Spleen (tissue), 13 donors: ENCODE measurements around the gene IL1B. TPM values are rescaled to one million over a fixed set of nuclear protein-coding genes. Genes with fewer than 3 reads are reported as not detected.

Source experiments
- DNase-seq: peaks from one replicate; pipeline ENCODE4 v3.0.0-alpha.2; 2020
- H3K27ac ChIP-seq, 8 donors: fragments of 200-600 bp; sonication (generic) in 7 of 8; 1 replicate in 4 of 8; 2 replicates in 4 of 8; pipeline versions ENCODE4 v1.5.0 to v1.8.0; 2016 to 2021; ENCODE audit warnings: inconsistent platforms in 4 of 8, mild to moderate bottlenecking in 4 of 8, moderate library complexity in 1 of 8
- H3K27me3 ChIP-seq, 7 donors: fragments of 200-600 bp; sonication (generic) in 6 of 7; replicated peaks in 1 of 7; 1 replicate in 4 of 7; 2 replicates in 3 of 7; pipeline versions ENCODE4 v1.5.0 to v1.8.0; 2016 to 2021; ENCODE audit warnings: inconsistent platforms in 3 of 7, mild to moderate bottlenecking in 1 of 7
- H3K36me3 ChIP-seq, 6 donors: fragments of 200-600 bp; sonication (generic) in 5 of 6; 1 replicate in 4 of 6; 2 replicates in 2 of 6; pipeline versions ENCODE4 v1.5.0 to v1.8.0; 2016 to 2021; ENCODE audit warnings: inconsistent platforms in 2 of 6
- H3K4me1 ChIP-seq, 6 donors: fragments of 200-600 bp; sonication (generic) in 5 of 6; 1 replicate in 3 of 6; 2 replicates in 3 of 6; pipeline versions ENCODE4 v1.5.0 to v1.8.0; 2016 to 2021; ENCODE audit warnings: inconsistent platforms in 3 of 6
- H3K4me3 ChIP-seq, 8 donors: fragments of 200-600 bp; sonication (generic) in 7 of 8; 1 replicate in 4 of 8; 2 replicates in 4 of 8; pipeline versions ENCODE4 v1.5.0 to v1.8.0; 2016 to 2021; ENCODE audit warnings: inconsistent platforms in 4 of 8, mild to moderate bottlenecking in 4 of 8, moderate library complexity in 2 of 8
- H3K9me3 ChIP-seq, 8 donors: fragments of 200-600 bp; sonication (generic) in 7 of 8; 1 replicate in 4 of 8; 2 replicates in 4 of 8; pipeline versions ENCODE4 v1.5.0 to v1.8.0; 2016 to 2021; ENCODE audit warnings: inconsistent platforms in 4 of 8
- POLR2A ChIP-seq, 3 donors: fragments of 450-650 bp; IDR thresholded peaks; one replicate each; pipeline ENCODE4 v1.5.1; 2017; ENCODE audit warnings: antibody characterized with exemption in 3 of 3, mild to moderate bottlenecking in 1 of 3
- POLR2AphosphoS5 ChIP-seq, 3 donors: sonication (generic); formaldehyde crosslinking; IDR thresholded peaks; one replicate each; pipeline ENCODE4 v1.5.1; 2017; ENCODE audit warnings: antibody characterized with exemption in 3 of 3
- WGBS, 5 donors: extraction: QIAGEN DNeasy Blood & Tissue Kit in 3 of 5; methylation state at CpG; one replicate each; pipeline versions ENCODE4 v1.1.5 to v1.1.7; 2013 to 2018; 5-methylcytosine and 5-hydroxymethylcytosine counted together
- intact Hi-C: fragments of 100-400 bp; cut with DNase I; formaldehyde crosslinking; loops from one replicate; pipeline ENCODE4 v1.15.0; 2023; ENCODE audit warnings: low total_unique reads
- long read RNA-seq, 2 donors: transcript quantifications; one replicate each; lab custom pipeline, GENCODE V29; 2026
- polyA plus RNA-seq, 3 donors: library from polyadenylated mRNA; stranded (reverse); fragments of 200-250 nt; gene quantifications; one replicate each; pipeline ENCODE4 v1.2.1, GENCODE V29; 2013
- total RNA-seq, 7 donors: library from RNA; depleted of rRNA in 3 of 7; stranded (reverse); fragments of >200 nt in 3 of 7; fragmentation: NEBNext Ultra II Directional in 4 of 7; extraction: Animal tissue kit (Norgen Biotek cat#: 25700) in 4 of 7; gene quantifications; one replicate each; pipeline versions ENCODE4 v1.1.0 to v1.2.1, GENCODE V29; 2016 to 2021
- TF ChIP-seq, protein P1 (sequence below), 11 experiments: fragments of 200-600 bp in 7 of 11; fragments of 450-650 bp in 4 of 11; sonication (generic) in 4 of 11; IDR thresholded peaks in 8 of 11; conservative IDR thresholded peaks in 3 of 11; 1 replicate in 7 of 11; 2 replicates in 4 of 11; pipeline versions ENCODE4 v1.4.0 to v1.8.0; 2016 to 2021; ENCODE audit warnings: antibody characterized with exemption in 11 of 11, inconsistent platforms in 4 of 11, mild to moderate bottlenecking in 1 of 11
- donor health status: healthy with polysubstance abuse.
- donor health status: DM: no; HTN: no; CAD: no; lungs with moderate emphysema.
- donor health status: DM: no; HTN: no; CAD: no.
- donor health status: Bipolar disorder and iron deficiency.
- donor health status: healthy.
- donor health status: DM: no; HTN: no; CAD: no.
- donor health status: DM: yes; HTN: yes; CAD: no.

IL1B gene
- total RNA-seq (10 to 100 TPM in 6 of 7 donors, 1 to 10 TPM in 1; 6.9 to 81.9 (median 16.1) TPM), polyA plus RNA-seq (1 to 10 TPM; 3.4 to 5.4 (median 5.1) TPM)
- long read RNA-seq, donor 1, partial matches to known transcripts = 0 of 2 reads
- long read RNA-seq, donor 1, other reads (novel, unspliced or antisense) = 0 of 2 reads
- long read RNA-seq, donor 2, partial matches to known transcripts = 0 of 4 reads
- long read RNA-seq, donor 2, other reads (novel, unspliced or antisense) = 0 of 4 reads

DNA sequence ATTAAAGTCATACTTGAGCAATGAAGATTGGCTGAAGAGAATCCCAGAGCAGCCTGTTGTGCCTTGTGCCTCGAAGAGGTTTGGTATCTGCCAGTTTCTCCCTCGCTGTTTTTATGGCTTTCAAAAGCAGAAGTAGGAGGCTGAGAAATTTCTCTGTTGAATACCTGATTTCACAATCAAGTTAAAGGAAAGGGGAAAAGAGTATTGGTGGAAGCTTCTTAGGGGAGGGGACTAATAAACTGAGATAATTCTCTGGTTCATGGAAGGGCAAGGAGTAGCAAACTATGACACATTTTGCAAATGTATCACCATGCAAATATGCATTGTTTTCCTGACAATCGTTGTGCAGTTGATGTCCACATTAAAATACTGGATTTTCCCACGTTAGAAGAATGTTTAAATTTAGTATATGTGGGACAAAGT lies at the start of gene IL1B:
TSS of gene IL1B (minus strand) at position 85 of the 423 bp plus-strand sequence. CDS start 550 bp downstream, outside the sequence.
- peak within 1 kb of the TSS in 7 of 8 donors; percentile 49 to 84 (median 65) for H3K27ac ChIP-seq
- DNase-seq = no peak
- WGBS, 5 donors = 19 to 33% (median 24%) methylated on average over 4 of the region's 4 CpGs
- intact Hi-C loops = no loop called here
- no peaks in the 10 kb centered on the region for H3K27me3 ChIP-seq
- TF ChIP-seq, protein P1, sequence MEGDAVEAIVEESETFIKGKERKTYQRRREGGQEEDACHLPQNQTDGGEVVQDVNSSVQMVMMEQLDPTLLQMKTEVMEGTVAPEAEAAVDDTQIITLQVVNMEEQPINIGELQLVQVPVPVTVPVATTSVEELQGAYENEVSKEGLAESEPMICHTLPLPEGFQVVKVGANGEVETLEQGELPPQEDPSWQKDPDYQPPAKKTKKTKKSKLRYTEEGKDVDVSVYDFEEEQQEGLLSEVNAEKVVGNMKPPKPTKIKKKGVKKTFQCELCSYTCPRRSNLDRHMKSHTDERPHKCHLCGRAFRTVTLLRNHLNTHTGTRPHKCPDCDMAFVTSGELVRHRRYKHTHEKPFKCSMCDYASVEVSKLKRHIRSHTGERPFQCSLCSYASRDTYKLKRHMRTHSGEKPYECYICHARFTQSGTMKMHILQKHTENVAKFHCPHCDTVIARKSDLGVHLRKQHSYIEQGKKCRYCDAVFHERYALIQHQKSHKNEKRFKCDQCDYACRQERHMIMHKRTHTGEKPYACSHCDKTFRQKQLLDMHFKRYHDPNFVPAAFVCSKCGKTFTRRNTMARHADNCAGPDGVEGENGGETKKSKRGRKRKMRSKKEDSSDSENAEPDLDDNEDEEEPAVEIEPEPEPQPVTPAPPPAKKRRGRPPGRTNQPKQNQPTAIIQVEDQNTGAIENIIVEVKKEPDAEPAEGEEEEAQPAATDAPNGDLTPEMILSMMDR (IDR thresholded peaks at IDR 0.05 in 8 of 11, conservative IDR thresholded peaks at IDR 0.05 in 3 of 11) = no peak
- TF ChIP-seq POLR2AphosphoS5 (IDR thresholded peaks at IDR 0.05) (peak in 1 of 3 donors; percentile 74), POLR2A (IDR thresholded peaks at IDR 0.05) (peak in 1 of 3 donors; percentile 64)
- no peaks in the 10 kb centered on the region for H3K9me3 ChIP-seq
- peaks cover 0 to 22% (median 0%) of the 10 kb centered on the region in 6 donors for H3K36me3 ChIP-seq
- H3K4me1 ChIP-seq = peaks cover 10 to 97% (median 57%) of the 10 kb centered on the region in 6 donors
- peak within 1 kb of the TSS in 7 of 8 donors; percentile 9 to 53 (median 23) for H3K4me3 ChIP-seq

- WGBS, 5 donors = 89 to 97% (median 91%) methylated on average over 2 of the region's 2 CpGs
- Histone ChIP-seq H3K4me1 (peaks cover 0 to 28% (median 5%) of the 10 kb centered on the region in 6 donors), H3K27me3 (no peaks in the 10 kb centered on the region), H3K27ac (no peak overlapping the region), H3K4me3 (no peak overlapping the region), H3K36me3 (no peaks in the 10 kb centered on the region), H3K9me3 (no peaks in the 10 kb centered on the region)
- intact Hi-C loops = no loop called here
- DNase-seq = no peak
- TF ChIP-seq POLR2A (IDR thresholded peaks at IDR 0.05) (no peak), POLR2AphosphoS5 (IDR thresholded peaks at IDR 0.05) (no peak)
- TF ChIP-seq, protein P1 (IDR thresholded peaks at IDR 0.05 in 8 of 11, conservative IDR thresholded peaks at IDR 0.05 in 3 of 11) = no peak
These were observed 49.7 kb upstream of the IL1B start for GRCh38 chr2:112886291-112886690.

DNA sequence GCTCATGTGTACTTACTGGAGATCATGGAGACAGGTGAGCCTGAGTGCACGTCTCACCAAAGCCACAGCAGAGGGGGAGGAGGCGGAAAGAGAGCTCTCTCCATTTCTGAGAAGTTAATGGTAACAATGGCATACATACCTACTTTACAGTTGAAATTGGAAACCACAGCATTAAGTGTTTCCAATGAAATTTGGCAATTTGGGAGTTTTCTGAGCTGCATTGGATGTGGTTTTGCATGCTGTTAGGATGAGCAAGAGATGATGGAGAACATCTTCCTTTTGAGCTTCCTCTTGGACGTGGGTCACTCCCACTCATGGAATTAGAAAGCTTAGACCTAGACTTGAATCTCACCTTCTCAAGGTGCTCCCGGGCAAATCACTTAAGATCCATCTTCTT lies 48.9 kb upstream of the IL1B start:
- TF ChIP-seq, protein P1 (IDR thresholded peaks at IDR 0.05 in 8 of 11, conservative IDR thresholded peaks at IDR 0.05 in 3 of 11) = no peak
- TF ChIP-seq POLR2AphosphoS5 (IDR thresholded peaks at IDR 0.05) (no peak), POLR2A (IDR thresholded peaks at IDR 0.05) (no peak)
- no peaks in the 10 kb centered on the region for H3K9me3 ChIP-seq
- no peak overlapping the region for H3K27ac ChIP-seq
- H3K27me3 ChIP-seq = no peaks in the 10 kb centered on the region
- no peaks in the 10 kb centered on the region for H3K36me3 ChIP-seq
- 62 to 77% (median 74%) methylated on average over 4 of the region's 4 CpGs for WGBS, 5 donors
- H3K4me1 ChIP-seq = peaks cover 0 to 36% (median 12%) of the 10 kb centered on the region in 6 donors
- intact Hi-C loops = no loop called here
- DNase-seq = no peak
- no peak overlapping the region for H3K4me3 ChIP-seq

- H3K36me3 ChIP-seq = no peaks in the 10 kb centered on the region
- WGBS, 5 donors = 49 to 63% (median 55%) methylated on average over 6 of the region's 6 CpGs
- intact Hi-C loops = loop anchor here (5.0 kb wide), 1 partner anchor 133 kb away; no protein-coding TSS in a partner anchor
- no peak overlapping the region for H3K4me3 ChIP-seq
- H3K9me3 ChIP-seq = no peaks in the 10 kb centered on the region
- H3K4me1 ChIP-seq = peaks cover 0 to 41% (median 14%) of the 10 kb centered on the region in 6 donors
- DNase-seq = peak; percentile 87
- no peak overlapping the region for H3K27ac ChIP-seq
- no peaks in the 10 kb centered on the region for H3K27me3 ChIP-seq
- TF ChIP-seq, protein P1 (IDR thresholded peaks at IDR 0.05 in 8 of 11, conservative IDR thresholded peaks at IDR 0.05 in 3 of 11) = peak; percentile 60 to 90 (median 82)
- no peak for TF ChIP-seq POLR2AphosphoS5 (IDR thresholded peaks at IDR 0.05)
- TF ChIP-seq POLR2A (IDR thresholded peaks at IDR 0.05) = no peak
These were observed 48.4 kb upstream of the IL1B start for GRCh38 chr2:112884869-112885505.
